Adipocyte (in vitro differentiated cells): ENCODE results near the gene VAV2.

Source experiments
- DNase-seq: peaks from one replicate; pipeline ENCODE4 v3.0.0-alpha.2; 2015; ENCODE audit warnings: low read depth
- H3K27me3 ChIP-seq: replicated peaks from 2 replicates; pipeline ENCODE4 v1.7.0; 2013; ENCODE audit warnings: mild to moderate bottlenecking, low read length, moderate library complexity; ENCODE audit not compliant: control insufficient read depth, insufficient read depth
- H3K36me3 ChIP-seq: 2 replicates; pipeline ENCODE4 v1.7.0; 2013; ENCODE audit warnings: low read length, mild to moderate bottlenecking, moderate library complexity; ENCODE audit not compliant: control insufficient read depth, insufficient read depth, severe bottlenecking
- H3K4me1 ChIP-seq: 2 replicates; pipeline ENCODE4 v1.7.0; 2013; ENCODE audit warnings: mild to moderate bottlenecking, low read length, moderate library complexity; ENCODE audit not compliant: control insufficient read depth, insufficient read depth
- H3K4me3 ChIP-seq: 2 replicates; pipeline ENCODE4 v1.7.0; 2013; ENCODE audit warnings: mild to moderate bottlenecking, low read length, moderate library complexity
- H3K9ac ChIP-seq: 2 replicates; pipeline ENCODE4 v1.7.0; 2013; ENCODE audit warnings: mild to moderate bottlenecking, low read length, moderate library complexity
- H3K9me3 ChIP-seq: 2 replicates; pipeline ENCODE4 v1.7.0; 2013; ENCODE audit warnings: mild to moderate bottlenecking, low read length, moderate library complexity; ENCODE audit not compliant: control insufficient read depth

Gene VAV2

GRCh38 chr9:133882849-133883755 is 109.0 kb downstream of the VAV2 start:
- no peak for DNase-seq
- Histone ChIP-seq H3K27me3 (no peaks in the 10 kb centered on the region), H3K9ac (no peak overlapping the region), H3K4me1 (peaks cover under 1% of the 10 kb centered on the region), H3K9me3 (no peaks in the 10 kb centered on the region), H3K4me3 (no peak overlapping the region), H3K36me3 (no peaks in the 10 kb centered on the region)

- no peak overlapping the region for H3K9ac ChIP-seq
- DNase-seq: no peak
- no peaks in the 10 kb centered on the region for H3K9me3 ChIP-seq
- no peaks in the 10 kb centered on the region for H3K36me3 ChIP-seq
- no peaks in the 10 kb centered on the region for H3K4me1 ChIP-seq
- H3K4me3 ChIP-seq: no peak overlapping the region
- no peaks in the 10 kb centered on the region for H3K27me3 ChIP-seq
Observed at GRCh38 chr9:133881671-133882381, 110.3 kb downstream of the VAV2 start.

GRCh38 chr9:133880851-133881661 is 111.1 kb downstream of the VAV2 start:
- H3K27me3 ChIP-seq: no peaks in the 10 kb centered on the region
- H3K36me3 ChIP-seq: no peaks in the 10 kb centered on the region
- H3K4me1 ChIP-seq: peaks cover under 1% of the 10 kb centered on the region
- no peak for DNase-seq
- H3K4me3 ChIP-seq: no peak overlapping the region
- no peaks in the 10 kb centered on the region for H3K9me3 ChIP-seq
- no peak overlapping the region for H3K9ac ChIP-seq

- no peaks in the 10 kb centered on the region for H3K27me3 ChIP-seq
- H3K4me3 ChIP-seq: no peak overlapping the region
- H3K9ac ChIP-seq: no peak overlapping the region
- H3K9me3 ChIP-seq: no peaks in the 10 kb centered on the region
- peaks cover 6% of the 10 kb centered on the region for H3K4me1 ChIP-seq
- no peaks in the 10 kb centered on the region for H3K36me3 ChIP-seq
- no peak for DNase-seq
Observed at GRCh38 chr9:133880136-133880535, 112.0 kb downstream of the VAV2 start.

GRCh38 chr9:133879615-133880014 is 112.5 kb downstream of the VAV2 start:
- no peak overlapping the region for H3K9ac ChIP-seq
- H3K27me3 ChIP-seq: no peaks in the 10 kb centered on the region
- peaks cover 6% of the 10 kb centered on the region for H3K4me1 ChIP-seq
- no peaks in the 10 kb centered on the region for H3K9me3 ChIP-seq
- no peak overlapping the region for H3K4me3 ChIP-seq
- DNase-seq: no peak
- no peaks in the 10 kb centered on the region for H3K36me3 ChIP-seq

- Histone ChIP-seq H3K9ac (no peak overlapping the region), H3K4me1 (peaks cover 6% of the 10 kb centered on the region), H3K27me3 (no peaks in the 10 kb centered on the region), H3K36me3 (no peaks in the 10 kb centered on the region), H3K9me3 (no peaks in the 10 kb centered on the region), H3K4me3 (no peak overlapping the region)
- no peak for DNase-seq
Observed at GRCh38 chr9:133878402-133878801, 113.7 kb downstream of the VAV2 start.

- no peak overlapping the region for H3K4me3 ChIP-seq
- no peak for DNase-seq
- no peaks in the 10 kb centered on the region for H3K9me3 ChIP-seq
- H3K4me1 ChIP-seq: peaks cover 6% of the 10 kb centered on the region
- no peak overlapping the region for H3K9ac ChIP-seq
- no peaks in the 10 kb centered on the region for H3K27me3 ChIP-seq
- H3K36me3 ChIP-seq: no peaks in the 10 kb centered on the region
Observed at GRCh38 chr9:133877967-133878366, 114.2 kb downstream of the VAV2 start.

- Histone ChIP-seq H3K4me3 (no peak overlapping the region), H3K9ac (no peak overlapping the region), H3K27me3 (no peaks in the 10 kb centered on the region), H3K4me1 (peaks cover 6% of the 10 kb centered on the region), H3K9me3 (no peaks in the 10 kb centered on the region), H3K36me3 (no peaks in the 10 kb centered on the region)
- no peak for DNase-seq
Observed at GRCh38 chr9:133877327-133877726, 114.8 kb downstream of the VAV2 start.

GRCh38 chr9:133876836-133877235 is 115.3 kb downstream of the VAV2 start:
- Histone ChIP-seq H3K9ac (no peak overlapping the region), H3K4me3 (no peak overlapping the region), H3K4me1 (peaks cover 6% of the 10 kb centered on the region)

GRCh38 chr9:133876144-133876543 is 116.0 kb downstream of the VAV2 start:
- no peak for DNase-seq
- Histone ChIP-seq H3K4me3 (no peak overlapping the region), H3K9ac (no peak overlapping the region), H3K9me3 (no peaks in the 10 kb centered on the region), H3K27me3 (no peaks in the 10 kb centered on the region), H3K4me1 (peaks cover 6% of the 10 kb centered on the region), H3K36me3 (no peaks in the 10 kb centered on the region)

More at GRCh38 chr9:133876836-133877235, 115.3 kb downstream of the VAV2 start:
- Histone ChIP-seq H3K27me3 (no peaks in the 10 kb centered on the region), H3K9me3 (no peaks in the 10 kb centered on the region), H3K36me3 (no peaks in the 10 kb centered on the region)
- no peak for DNase-seq

GRCh38 chr9:133875131-133875530 is 117.0 kb downstream of the VAV2 start:
- Histone ChIP-seq H3K36me3 (peaks cover 3% of the 10 kb centered on the region), H3K27me3 (no peaks in the 10 kb centered on the region), H3K9me3 (no peaks in the 10 kb centered on the region), H3K9ac (no peak overlapping the region), H3K4me3 (no peak overlapping the region), H3K4me1 (peaks cover 6% of the 10 kb centered on the region)
- no peak for DNase-seq
